GM21576 (cell line): ENCODE results near the gene IL4I1.

ENCODE experiments used
- ATAC-seq: cut with Tn5 transposase; IDR thresholded peaks from one replicate; pipeline ENCODE4 v1.9.1; 2021; ENCODE audit warnings: mild to moderate bottlenecking, moderate library complexity; ENCODE audit not compliant: unreplicated experiment

IL4I1 gene

DNA sequence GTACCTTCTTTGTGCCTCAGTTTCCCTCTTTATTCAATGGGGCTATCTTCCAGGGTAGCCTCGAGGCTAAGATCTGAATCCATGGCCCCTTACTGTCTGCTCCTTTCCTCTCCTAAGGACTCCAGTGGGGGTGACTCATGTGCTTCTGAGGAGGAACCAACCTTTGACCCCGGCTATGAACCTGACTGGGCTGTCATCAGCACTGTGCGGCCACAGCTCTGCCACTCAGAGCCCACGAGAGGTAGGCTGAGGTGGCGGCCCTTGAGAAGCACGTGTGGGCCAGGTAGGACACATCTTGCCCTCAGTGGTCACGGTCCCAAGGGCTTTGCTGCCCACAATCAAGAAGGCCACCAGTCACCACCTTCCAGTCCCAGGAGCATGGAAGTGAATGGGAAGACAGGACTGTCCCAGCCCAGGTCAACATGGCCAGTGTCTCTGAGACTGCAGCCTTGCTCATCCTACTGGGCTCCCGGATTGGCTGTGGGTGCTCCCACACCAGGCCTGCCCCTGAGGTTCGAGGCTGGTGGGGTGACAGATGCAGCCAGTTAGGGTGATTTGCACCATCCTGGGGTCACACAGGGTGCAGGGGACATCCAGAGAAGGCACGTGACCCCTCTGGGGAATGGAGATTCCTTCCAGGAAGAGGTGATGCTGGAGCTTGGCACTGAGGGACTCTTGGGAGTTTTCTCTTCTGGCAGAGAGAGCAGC is 16.4 kb downstream of the IL4I1 start:
- ATAC-seq, result no peak

DNA sequence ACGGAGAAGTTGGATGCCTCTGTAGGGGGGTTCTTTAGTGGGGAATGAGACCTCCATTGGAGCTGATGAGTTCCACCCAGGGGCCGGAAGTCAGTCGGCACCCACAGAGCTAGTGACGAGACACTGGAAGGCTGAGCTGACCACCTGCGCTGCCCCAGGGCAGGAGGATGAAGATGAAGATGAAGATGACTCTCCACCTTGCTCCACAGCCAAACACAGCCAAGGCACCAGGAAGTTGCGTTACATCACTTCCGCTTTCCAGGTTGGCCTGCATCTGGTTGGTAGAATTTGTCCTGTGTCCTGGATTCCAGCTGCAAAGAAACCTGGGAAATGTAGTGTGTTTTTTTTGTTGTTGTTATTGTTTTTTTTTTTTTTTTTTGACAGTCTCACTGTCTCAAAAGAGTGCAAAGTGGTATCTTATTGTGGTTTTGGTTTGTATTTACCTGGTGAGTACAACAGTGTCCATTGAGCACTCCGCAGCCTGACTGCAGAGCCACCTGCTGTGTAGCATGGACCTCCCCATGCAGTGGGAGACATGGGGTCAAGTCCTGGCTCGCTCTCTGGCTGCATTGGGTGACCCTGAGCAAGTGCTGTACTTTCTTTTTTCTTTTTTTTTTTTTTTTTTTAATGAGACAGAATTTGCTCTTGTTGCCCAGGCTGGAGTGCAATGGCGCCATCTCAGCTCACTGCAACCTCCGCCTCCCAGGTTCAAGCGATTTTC is 17.3 kb downstream of the IL4I1 start:
- no peak for ATAC-seq

DNA sequence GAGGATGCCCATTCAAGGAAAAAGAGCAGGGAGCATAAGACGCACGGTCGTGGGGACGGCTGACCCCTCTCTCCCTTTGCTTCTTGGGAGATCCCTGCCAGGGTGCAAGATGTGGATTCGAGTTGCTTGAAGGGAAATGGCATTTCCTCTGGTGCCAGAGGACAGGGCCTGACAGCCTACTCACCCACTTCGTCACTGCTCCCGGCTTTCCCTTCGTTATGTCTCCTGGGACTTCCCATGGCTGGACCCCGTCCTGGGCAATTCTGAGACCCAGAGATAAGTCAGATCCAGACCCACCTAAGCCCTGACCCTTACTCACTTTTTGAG is 18.0 kb downstream of the IL4I1 start:
- ATAC-seq, result no peak

DNA sequence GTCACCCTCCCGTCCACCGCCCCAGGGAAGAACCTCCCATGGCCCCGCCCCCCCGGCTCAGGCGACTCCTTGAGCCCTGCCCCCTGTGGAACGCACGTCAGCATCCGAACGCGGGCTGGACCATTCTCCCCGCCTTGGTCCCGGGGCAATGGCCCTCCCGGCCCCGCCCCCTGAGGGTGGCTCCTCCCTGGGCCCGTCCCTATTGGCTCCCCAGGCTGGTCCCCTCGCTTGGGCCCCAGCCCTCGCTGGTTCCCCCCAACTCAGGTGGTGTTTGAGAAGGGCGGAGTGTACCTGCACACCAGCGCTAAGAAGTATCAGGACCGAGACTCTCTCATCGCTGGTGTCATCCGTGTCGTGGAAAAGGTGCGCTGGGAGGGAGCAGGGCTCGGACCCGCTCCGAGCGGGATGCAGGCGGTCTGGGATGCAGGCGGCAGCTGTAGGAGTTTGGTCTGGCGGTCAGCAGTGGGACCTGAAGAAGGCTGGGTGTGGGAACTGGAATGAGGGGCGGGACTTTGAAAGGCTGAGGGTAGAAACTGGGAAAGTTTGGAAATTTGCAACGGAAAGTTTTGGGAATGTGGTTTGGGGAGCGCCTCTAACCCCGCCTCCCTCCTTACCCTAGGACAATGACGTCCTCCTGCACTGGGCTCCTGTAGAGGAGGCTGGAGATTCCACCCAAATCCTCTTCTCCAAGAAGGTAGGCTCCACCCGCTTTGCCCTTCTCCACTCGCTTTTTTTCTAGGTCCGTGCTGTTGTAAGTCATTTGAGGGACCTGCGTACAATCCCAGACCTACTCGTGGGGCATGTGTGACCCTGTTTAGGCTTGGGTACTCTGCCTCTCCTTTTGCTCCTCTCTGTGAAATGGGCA is 18.6 kb downstream of the IL4I1 start:
- peak; percentile 45 for ATAC-seq

DNA sequence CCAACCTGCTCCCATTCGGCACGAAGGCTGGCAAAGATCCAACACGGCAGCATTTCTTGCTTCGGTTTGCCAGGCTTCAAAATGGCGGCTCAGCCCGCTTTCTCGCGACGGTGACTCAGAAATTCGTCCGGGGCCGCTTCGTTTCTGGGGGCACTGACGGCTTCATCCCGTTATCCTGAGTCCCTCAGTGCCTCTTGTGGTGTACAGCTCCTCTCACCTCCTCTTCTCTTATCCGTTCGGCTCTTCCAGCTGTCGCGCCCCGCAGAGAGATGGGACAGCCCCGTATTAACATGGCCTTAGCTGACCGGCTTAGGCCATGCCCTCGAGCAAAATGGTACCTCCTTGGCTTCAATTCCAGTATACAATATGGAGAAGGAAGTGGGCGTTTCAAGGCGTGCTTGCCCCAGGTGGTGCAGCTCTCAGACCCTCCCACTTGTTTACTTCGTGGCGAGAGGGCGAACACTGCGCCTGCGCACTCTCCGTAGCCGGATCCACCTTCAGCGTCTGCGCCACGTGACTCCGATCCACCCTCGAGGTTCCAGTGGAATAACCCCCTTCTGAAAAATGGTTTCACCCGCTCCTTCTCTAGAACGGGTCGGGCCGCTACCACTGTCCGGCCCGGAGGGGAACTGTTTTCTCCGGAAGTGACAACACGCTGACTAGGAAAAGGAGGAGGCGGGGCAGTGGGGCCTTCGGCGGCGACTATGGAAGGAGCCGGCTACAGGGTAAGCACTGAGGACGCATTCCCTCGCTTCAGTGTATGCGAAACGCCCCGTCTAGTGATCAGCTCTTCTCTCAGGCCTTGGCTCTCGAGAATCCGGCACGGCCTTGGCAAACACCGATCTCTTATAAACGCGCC is 19.4 kb downstream of the IL4I1 start, which contains the start of the genes AKT1S1 and TBC1D17:
AKT1S1 (minus strand) TSS at position 336 of the 859 bp plus-strand sequence. CDS start 4,060 bp downstream, outside the sequence.
TBC1D17 (plus strand) TSS at position 683 of the 859 bp plus-strand sequence; CDS start at position 705, 22 bp downstream.
- peak; percentile 61 for ATAC-seq

DNA sequence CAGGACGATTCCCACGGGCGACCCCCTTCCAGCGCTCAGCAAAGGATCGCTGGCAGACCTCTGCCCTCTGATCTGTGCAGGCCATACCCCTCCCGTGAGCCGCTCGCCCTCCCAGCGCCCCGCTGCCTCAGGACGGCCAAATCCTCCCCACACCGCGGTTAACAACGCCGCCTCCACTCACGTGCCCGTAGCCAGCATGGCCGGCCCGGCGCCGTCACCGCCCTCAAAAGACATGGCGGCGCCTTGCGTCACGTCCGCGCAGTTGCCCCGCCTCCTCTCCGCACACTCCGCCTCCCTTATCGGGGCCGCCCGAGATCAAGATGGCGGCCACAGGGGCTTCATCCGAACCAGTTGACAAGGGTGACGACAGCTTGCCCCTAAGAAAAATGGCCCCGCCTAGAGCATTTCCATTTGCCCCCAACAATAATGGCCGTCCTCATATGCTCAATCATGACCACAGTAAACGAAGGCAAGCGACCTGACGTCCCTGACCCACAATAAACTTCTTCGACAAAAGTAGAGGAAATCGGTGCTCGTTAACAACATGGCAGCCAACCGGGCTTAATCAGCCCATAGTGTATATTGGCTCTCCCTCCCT is 20.2 kb downstream of the IL4I1 start:
- ATAC-seq, result peak; percentile 38

DNA sequence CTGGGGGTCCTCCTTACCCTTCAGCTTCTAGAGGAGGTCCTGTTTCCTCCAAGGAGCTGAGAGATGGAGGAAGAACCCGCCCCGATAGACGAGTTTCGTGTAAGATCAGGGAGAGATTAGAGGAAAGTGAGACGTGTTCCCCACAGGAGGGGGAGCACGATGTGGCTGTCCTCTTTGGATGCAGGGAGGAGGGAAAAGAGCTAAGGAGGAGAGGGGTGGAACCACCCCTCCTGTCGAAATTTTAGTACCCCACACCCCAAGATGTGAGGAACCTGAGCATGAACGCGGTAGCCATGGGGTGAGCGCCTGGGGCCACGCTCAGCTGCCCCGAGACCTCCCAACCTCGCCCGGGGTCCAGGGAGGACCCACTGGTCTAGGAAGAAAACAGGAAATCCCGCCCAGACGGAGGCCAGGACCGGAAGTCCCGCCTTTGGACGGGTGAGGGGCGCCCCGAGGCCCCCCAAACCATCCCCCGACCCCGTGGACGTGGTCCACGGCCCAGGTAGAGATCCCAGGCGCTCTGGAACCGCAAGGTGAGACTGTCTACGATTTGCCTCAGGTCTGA is 20.7 kb downstream of the IL4I1 start:
- no peak for ATAC-seq

DNA sequence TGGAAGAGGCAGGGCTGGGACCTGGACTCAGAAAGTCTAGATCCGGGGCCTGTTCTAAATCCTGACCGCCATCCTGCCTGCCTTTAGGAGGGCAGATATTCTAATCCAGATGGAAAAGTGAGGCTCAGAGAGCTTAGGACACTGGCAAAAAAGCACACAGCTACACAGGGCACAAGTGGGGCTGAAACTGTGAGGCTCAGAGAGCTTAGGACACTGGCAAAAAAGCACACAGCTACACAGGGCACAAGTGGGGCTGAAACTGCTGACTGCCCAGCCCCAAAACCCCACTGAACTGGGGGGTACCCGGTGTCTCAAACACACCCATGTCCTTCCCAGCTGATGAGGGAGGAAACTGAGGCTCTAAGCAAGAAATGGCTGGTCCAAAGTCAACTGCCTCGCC is 21.5 kb downstream of the IL4I1 start:
- no peak for ATAC-seq

DNA sequence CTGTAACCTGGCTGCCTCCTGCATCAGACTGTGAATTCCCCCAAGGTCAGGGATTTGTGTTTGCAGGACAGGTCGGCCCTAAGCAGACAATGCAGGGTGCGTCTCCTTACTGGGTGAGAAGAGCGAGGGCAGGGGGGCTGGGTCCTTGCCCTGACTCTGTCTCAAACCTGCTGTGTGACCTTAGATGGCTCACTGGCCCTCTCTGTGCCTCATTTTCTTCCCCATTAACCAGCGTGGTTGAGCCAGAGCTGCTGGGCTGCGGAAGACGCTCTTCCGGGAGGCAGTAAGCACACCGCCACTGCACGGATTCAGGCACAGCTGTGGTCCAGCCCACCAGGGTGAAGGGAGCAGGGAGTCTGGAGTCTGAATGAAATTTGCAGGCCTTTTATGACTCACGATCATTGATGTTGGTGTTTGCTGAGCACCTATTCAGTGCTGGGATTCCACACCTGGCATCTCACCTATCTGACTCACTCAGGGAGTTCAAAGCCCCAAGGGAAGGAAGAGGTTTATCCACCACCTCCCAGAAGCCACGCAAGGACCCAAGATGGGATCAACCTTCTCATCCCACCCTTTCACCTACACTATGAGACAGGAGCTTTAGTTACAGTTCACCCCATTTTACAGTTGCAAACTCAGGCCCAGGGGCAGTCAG is 22.1 kb downstream of the IL4I1 start:
- no peak for ATAC-seq

DNA sequence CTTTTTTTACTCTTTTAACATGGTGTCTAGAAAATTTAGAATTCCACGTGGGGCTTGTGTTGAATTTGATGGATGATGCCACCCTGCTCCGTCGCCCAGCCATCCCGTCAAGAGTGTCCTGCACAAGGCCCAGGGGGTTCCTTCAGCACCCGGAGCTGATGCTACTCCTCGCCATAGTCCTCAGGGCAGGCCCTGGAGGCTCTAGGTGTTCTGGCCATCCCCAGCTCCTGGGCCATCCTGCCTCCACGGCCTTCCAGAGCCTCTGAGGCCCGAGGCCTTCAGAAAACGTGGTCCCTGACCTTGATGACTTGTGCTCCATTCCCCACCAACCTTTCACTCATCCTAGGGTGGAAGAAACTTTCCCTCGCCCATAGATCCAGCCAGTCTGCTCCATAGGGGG is 22.9 kb downstream of the IL4I1 start:
- no peak for ATAC-seq

DNA sequence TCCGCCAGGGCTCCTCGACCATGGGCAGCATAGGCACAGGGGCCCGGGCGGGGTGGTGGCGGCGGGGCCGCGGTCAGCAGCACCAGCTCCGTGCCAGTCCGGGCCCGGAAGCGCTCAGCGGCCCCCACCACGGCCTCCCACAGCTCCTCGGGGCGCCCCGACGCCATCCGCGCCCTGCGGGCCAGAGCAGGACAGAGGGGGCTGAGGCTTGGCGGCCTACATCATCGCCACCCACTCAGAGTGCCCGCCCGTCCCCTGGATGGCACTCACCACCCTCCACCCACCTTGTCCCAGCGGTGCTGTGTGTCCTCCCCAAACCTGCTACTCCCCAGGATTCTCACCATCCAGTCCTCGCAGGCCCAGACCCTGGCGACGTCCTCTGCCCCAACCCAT is 23.6 kb downstream of the IL4I1 start:
- ATAC-seq, result no peak

DNA sequence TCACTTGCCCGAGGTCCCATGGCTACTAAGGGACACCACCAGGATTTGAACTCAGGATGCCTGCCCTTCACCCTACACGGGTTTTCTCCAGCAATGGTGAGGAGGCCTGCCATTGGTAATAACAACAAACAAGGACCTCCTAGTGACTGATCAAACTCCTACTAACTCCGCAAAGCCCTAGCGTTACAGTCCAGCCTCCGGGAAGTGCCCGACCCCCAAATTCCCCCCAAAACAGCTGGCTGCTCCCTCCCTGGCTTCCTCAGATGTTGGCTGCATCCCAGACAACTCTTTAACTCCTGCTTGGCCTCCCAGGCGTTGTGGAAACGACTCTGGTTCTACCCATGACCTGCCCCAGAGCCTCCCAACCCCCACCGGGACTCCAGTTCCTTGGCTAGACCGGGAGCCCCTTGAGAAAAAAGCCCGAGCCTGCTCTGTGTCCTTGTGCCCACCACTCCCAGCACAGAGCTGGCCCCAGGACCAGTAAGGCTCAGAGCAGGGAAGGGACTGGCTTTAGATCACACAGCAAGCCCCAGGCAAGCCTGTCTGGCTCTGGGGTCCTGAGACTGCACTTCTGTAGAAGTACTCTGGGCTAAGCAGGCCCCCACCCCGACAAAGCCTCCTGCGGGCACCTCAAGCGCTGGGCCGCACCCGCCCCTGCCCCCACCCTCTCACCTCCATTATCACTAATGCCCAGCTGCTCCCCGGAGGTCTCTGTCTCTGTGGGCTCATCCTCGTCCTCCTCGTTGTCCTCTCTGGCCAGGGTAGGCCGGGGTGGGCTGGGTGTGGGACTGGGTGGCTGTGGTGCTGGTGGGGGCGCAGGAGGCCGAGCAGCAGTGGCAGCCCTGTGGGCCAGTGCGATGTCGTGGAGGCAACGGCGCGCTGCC is 24.2 kb downstream of the IL4I1 start:
- ATAC-seq, result no peak

DNA sequence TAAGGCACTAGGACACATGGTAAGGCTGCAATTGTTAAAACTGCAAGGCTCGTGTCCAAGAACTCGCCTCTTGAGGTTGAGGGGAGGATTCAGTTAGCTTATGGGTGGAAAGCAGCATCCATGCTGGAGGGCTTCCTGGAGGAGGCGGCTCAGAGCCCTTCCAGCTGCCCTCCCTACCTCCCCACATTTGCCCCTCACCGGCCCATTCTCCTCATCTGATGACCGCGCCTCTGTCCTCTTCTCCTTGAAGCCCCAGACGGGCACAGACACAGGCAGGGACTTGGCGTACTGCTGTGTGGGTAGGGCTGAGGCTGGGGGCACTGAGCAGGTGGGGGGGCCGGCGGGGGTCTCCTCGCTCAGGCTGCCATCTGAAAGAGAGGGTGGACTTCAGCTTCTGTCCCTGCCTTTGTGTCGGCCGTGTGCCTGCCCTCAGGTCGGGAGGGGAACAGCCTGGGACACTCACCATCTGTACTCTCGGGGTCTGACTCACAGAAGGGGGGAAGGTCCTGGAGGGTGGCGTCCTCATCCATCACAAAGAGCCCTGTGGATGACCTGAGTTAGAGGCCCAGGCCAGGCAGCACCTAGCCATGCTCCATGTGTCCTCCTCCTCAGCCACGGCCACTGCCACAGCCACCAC is 25.2 kb downstream of the IL4I1 start:
- ATAC-seq, result no peak

DNA sequence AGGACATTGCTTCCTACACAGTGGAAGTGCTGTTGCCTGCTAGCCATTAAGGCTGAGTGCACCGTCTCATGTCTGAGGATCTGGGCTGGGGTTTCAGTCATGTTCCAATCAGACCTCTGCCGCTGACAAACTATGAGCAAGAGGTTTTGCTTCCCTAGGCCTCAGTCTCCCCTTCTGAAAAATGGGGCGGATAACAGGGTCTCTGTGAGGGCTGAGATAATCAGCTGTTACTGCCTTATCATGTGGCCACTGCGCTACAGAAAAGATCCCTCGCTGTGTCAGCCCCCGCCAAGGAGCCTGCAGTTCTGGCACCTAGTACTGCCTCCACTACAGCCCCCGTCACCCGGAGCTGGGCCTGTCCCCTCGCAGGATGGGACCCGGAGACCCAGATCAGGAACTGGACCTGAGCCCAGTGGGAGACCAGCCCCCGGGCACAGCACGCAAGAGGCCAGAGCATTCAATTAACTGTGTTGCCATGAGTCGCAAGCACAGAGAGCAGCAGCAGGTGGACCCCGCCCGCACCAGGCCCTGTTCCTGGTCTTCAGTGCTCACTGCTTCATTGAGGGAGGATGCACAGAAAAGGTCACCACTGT is 26.3 kb downstream of the IL4I1 start:
- ATAC-seq, result no peak

DNA sequence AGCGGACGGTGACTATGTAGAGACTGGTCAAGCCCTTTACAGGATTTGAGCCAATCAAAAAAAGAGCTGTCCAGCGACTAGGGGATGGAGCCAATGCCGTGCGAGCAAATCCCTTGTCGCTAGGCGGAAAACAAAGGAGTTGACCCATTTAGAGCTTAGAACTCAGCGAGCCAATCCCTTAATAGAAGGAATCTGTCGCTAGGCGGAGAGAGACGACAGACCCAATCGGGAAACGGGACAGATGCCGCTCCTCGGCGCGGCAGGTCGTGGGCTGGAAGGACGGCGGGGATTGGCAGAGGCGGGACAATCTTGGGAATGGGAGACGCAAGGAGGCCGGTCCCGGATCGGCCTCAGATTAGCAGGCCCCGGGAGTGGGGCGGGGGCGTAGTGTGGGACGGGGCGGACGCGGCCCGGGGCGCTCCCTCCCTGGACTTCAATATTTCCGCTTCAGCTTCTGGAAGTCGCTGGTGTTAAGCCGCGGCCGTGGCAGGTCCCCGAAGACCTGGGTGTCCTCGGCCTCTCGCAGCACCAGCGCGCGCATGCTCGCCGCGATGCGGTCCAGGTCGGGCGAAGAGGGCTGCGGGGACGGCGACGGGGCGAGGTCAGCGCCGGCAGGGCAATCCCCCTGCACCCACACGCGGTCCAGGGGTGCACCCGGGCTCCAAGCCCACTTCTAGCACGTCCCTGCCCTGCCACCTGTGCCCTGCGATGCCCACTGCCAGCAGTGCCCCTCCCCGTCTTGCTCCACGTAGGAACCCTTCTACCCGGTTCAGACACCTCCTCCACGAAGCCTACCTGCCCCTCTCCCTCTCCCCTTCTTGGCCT is 27.0 kb downstream of the IL4I1 start:
- ATAC-seq, result peak; percentile 65

DNA sequence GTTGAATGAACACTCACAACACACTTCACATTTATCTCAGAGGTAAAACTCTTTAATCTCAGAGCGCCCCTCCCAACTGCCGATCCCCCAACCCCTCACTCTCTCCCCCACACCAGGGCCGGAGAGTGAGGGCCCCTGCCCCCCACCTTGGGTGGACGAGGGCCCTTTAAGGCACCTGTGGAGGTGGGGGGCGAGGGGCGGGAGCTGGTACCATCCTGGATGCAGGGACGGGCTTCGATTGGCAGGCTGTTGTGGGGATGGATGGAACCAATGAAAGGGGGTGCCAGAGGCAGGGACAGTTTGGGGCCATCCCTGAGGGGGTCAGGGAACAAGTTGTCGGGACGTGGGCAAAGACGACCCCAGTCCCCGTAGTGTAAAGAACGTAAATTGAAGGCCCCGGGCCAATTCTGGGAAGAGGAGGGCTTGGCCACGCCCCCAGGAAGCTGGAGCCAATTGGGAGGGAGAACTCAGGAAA is 27.6 kb downstream of the IL4I1 start:
- ATAC-seq, result no peak
